Middle frontal gyrus (tissue), 1 donor: ENCODE measurements around the gene TRIM69.
A peak's percentile ranks its signal among the peaks of the same experiment; 100 is the strongest.
"Not testable (repeated sequence)": the region's sequence is repeated elsewhere in the genome, so short reads cannot be mapped to it uniquely, and the experiment has no call there.

Source experiments
- DNase-seq: peaks from one replicate; pipeline ENCODE4 v3.0.0-alpha.2; 2015; ENCODE audit warnings: low spot score; ENCODE audit errors: extremely low spot score

The TRIM69 gene

GRCh38 chr15:44715797-44716334, 20.5 kb upstream of the TRIM69 start:
- DNase-seq, result no peak

- DNase-seq, result no peak
Observed at GRCh38 chr15:44716983-44717602, 19.2 kb upstream of the TRIM69 start.

- no peak for DNase-seq
Observed at GRCh38 chr15:44718180-44718926, 18.0 kb upstream of the TRIM69 start.

GRCh38 chr15:44718927-44719292, 17.4 kb upstream of the TRIM69 start:
- DNase-seq, result no peak

- no peak for DNase-seq
Observed at GRCh38 chr15:44719293-44719999, 16.9 kb upstream of the TRIM69 start.

- not testable (repeated sequence) for DNase-seq
Observed at GRCh38 chr15:44720000-44720435, 16.3 kb upstream of the TRIM69 start.

- DNase-seq, result no peak
Observed at GRCh38 chr15:44720460-44721176, 15.7 kb upstream of the TRIM69 start.

GRCh38 chr15:44722011-44722410, 14.3 kb upstream of the TRIM69 start:
- no peak for DNase-seq

- no peak for DNase-seq
Observed at GRCh38 chr15:44726136-44726535, 10.2 kb upstream of the TRIM69 start.

- no peak for DNase-seq
Observed at GRCh38 chr15:44726568-44727484, 9.5 kb upstream of the TRIM69 start.

- DNase-seq, result no peak
Observed at GRCh38 chr15:44727485-44728231, 8.7 kb upstream of the TRIM69 start.

GRCh38 chr15:44728232-44728575, 8.1 kb upstream of the TRIM69 start:
- DNase-seq, result not testable (repeated sequence)

GRCh38 chr15:44728576-44729407, 7.5 kb upstream of the TRIM69 start:
- peak; percentile 96 for DNase-seq

- no peak for DNase-seq
Observed at GRCh38 chr15:44729408-44730127, 6.8 kb upstream of the TRIM69 start.

GRCh38 chr15:44734839-44735481, 1.4 kb upstream of the TRIM69 start:
- no peak for DNase-seq

GRCh38 chr15:44735482-44736180, 697 bp upstream of the TRIM69 start:
- DNase-seq, result no peak

GRCh38 chr15:44738340-44738984, 2.1 kb downstream of the TRIM69 start:
- peak; percentile 42 for DNase-seq
